ENCODE data around the gene MYH9.

DNA sequence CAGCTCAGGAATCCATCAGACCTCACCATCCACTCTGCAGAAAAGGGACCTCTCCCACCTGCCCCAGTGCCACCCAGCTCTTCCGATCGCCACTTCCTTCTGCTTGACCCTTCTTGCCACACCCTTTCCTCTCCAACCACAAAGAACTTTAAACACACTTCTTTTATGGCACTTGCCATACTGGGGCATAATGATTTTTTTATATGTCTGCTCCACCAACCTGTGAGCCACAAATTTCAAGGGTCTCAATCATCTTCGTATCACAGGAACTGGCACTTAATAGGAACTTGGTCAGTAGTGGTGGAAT, 11.7 kb upstream of the MYH9 start:
- TF ChIP-seq, protein P1, sequence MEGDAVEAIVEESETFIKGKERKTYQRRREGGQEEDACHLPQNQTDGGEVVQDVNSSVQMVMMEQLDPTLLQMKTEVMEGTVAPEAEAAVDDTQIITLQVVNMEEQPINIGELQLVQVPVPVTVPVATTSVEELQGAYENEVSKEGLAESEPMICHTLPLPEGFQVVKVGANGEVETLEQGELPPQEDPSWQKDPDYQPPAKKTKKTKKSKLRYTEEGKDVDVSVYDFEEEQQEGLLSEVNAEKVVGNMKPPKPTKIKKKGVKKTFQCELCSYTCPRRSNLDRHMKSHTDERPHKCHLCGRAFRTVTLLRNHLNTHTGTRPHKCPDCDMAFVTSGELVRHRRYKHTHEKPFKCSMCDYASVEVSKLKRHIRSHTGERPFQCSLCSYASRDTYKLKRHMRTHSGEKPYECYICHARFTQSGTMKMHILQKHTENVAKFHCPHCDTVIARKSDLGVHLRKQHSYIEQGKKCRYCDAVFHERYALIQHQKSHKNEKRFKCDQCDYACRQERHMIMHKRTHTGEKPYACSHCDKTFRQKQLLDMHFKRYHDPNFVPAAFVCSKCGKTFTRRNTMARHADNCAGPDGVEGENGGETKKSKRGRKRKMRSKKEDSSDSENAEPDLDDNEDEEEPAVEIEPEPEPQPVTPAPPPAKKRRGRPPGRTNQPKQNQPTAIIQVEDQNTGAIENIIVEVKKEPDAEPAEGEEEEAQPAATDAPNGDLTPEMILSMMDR (IDR thresholded peaks at IDR 0.05; ENCODE audit: low read length) = no peak
- TF ChIP-seq EZH2 (IDR thresholded peaks at IDR 0.05; ENCODE audit: borderline replicate concordance, low read length) = no peak

Data from OCI-LY1 (cell line).